Endothelial cell of umbilical vein (primary cell): Measurements from ENCODE around the gene CD200R1. TPM values are rescaled to one million over a fixed set of nuclear protein-coding genes. Genes with fewer than 3 reads are reported as not detected.

Source experiments
- BruUV-seq: library from RNA; stranded (reverse); fragments of 400-500 nt; replicated peaks from 2 replicates; lab custom pipeline; 2021; lab: Mats Ljungman, UMichigan
- CTCF ChIA-PET: fragments of 300-600, 350-600 bp; sonication (Branson Sonifier 250); formaldehyde crosslinking; loops from one replicate; lab custom pipeline; 2021; ENCODE audit warnings: antibody characterized with exemption, inconsistent platforms; lab: Charles Lee
- POLR2A ChIA-PET: fragments of 300-600, 350-600 bp; sonication (Branson Sonifier 250); formaldehyde crosslinking; loops from one replicate; lab custom pipeline; 2021; ENCODE audit warnings: antibody characterized with exemption, inconsistent platforms; lab: Charles Lee
- DNase-seq: peaks from one replicate; pipeline ENCODE4 v3.0.0-alpha.2; 2011; ENCODE audit warnings: low read depth, low spot score
- FAIRE-seq: peaks from 2 replicates; lab custom pipeline; 2011; peaks lifted over from hg19 to GRCh38; lab: Jason Lieb, UNC
- H2AFZ ChIP-seq: 2 replicates; pipeline ENCODE4 v1.6.0; 2012; ENCODE audit warnings: low read depth, low read length, control low read depth, inconsistent platforms
- H3K27ac ChIP-seq: 2 replicates; pipeline ENCODE4 v1.5.1; 2011; ENCODE audit warnings: low read depth, mild to moderate bottlenecking, control low read depth, low read length, moderate library complexity; ENCODE audit not compliant: insufficient read depth
- H3K27me3 ChIP-seq, 2 experiments: 2 replicates each; pipeline versions ENCODE4 v1.6.0 to v1.6.1; 2011; ENCODE audit warnings: low read length in 2 of 2, mixed read lengths in 1 of 2; ENCODE audit not compliant: control insufficient read depth in 2 of 2, insufficient read depth in 2 of 2
- H3K36me3 ChIP-seq, 2 experiments: 2 replicates in 1 of 2; 3 replicates in 1 of 2; pipeline ENCODE4 v1.5.1; 2011; ENCODE audit warnings: low read length in 2 of 2, mild to moderate bottlenecking in 1 of 2, moderate library complexity in 1 of 2; ENCODE audit not compliant: control insufficient read depth in 2 of 2, insufficient read depth in 2 of 2; ENCODE audit errors: extremely low read depth in 1 of 2
- H3K4me1 ChIP-seq: 3 replicates; pipeline ENCODE4 v1.5.1; 2011; ENCODE audit warnings: mild to moderate bottlenecking, low read length; ENCODE audit not compliant: control insufficient read depth, insufficient read depth; ENCODE audit errors: extremely low read depth
- H3K4me2 ChIP-seq: 2 replicates; pipeline ENCODE4 v1.6.1; 2011; ENCODE audit warnings: low read length, control low read depth, mixed read lengths; ENCODE audit not compliant: insufficient read depth
- H3K4me3 ChIP-seq, 3 experiments: fragments of 200-600 bp in 1 of 3; sonication (generic), shearing (Covaris generic) in 1 of 3; replicated peaks in 1 of 3; 2 replicates each; pipeline ENCODE4 v1.5.1; 2011 to 2016; ENCODE audit warnings: control low read depth in 3 of 3, low read length in 3 of 3, mild to moderate bottlenecking in 2 of 3, inconsistent platforms in 1 of 3, low read depth in 1 of 3, moderate library complexity in 1 of 3; ENCODE audit not compliant: insufficient read depth in 1 of 3
- H3K79me2 ChIP-seq: 2 replicates; pipeline ENCODE4 v1.6.0; 2012; ENCODE audit warnings: low read length, inconsistent platforms; ENCODE audit not compliant: control insufficient read depth, insufficient read depth
- H3K9ac ChIP-seq: replicated peaks from 2 replicates; pipeline ENCODE3; 2011; ENCODE audit warnings: low read length, control low read depth; ENCODE audit not compliant: insufficient read depth; ENCODE audit errors: extremely low read depth
- H3K9me1 ChIP-seq: replicated peaks from 3 replicates; pipeline ENCODE4 v1.6.0; 2011; ENCODE audit warnings: mild to moderate bottlenecking, low read length; ENCODE audit not compliant: control insufficient read depth, insufficient read depth; ENCODE audit errors: extremely low read depth
- H3K9me3 ChIP-seq: replicated peaks from 2 replicates; pipeline ENCODE4 v1.5.1; 2012; ENCODE audit warnings: low read length, inconsistent platforms; ENCODE audit not compliant: control insufficient read depth, insufficient read depth
- H4K20me1 ChIP-seq: replicated peaks from 2 replicates; pipeline ENCODE3; 2011; ENCODE audit warnings: mild to moderate bottlenecking, low read length; ENCODE audit not compliant: control insufficient read depth, insufficient read depth; ENCODE audit errors: extremely low read depth
- EZH2 ChIP-seq: IDR thresholded peaks from 2 replicates; pipeline ENCODE4 v1.6.1; 2012; ENCODE audit warnings: borderline replicate concordance, low read depth, mild to moderate bottlenecking, moderate library complexity, low read length, inconsistent platforms; ENCODE audit not compliant: severe bottlenecking
- FOS ChIP-seq: IDR thresholded peaks from 2 replicates; pipeline ENCODE4 v1.6.1; 2011; ENCODE audit warnings: mild to moderate bottlenecking, low read length, moderate library complexity, borderline replicate concordance; ENCODE audit not compliant: insufficient read depth
- GATA2 ChIP-seq: IDR thresholded peaks from 2 replicates; pipeline ENCODE4 v1.7.0; 2011; ENCODE audit warnings: low read depth, mild to moderate bottlenecking, moderate library complexity, mixed read lengths, low read length; ENCODE audit not compliant: insufficient read length, insufficient read depth
- JUN ChIP-seq: IDR thresholded peaks from 2 replicates; pipeline ENCODE4 v1.6.1; 2011; ENCODE audit warnings: borderline replicate concordance, low read depth; ENCODE audit not compliant: insufficient read length, insufficient read depth
- MAX ChIP-seq: IDR thresholded peaks from 2 replicates; pipeline ENCODE4 v1.6.1; 2011; ENCODE audit not compliant: insufficient read depth, insufficient read length
- MYC ChIP-seq: IDR thresholded peaks from one replicate; pipeline ENCODE4 v1.6.1; 2011; ENCODE audit warnings: mild to moderate bottlenecking, low read depth, low read length
- POLR2A ChIP-seq: IDR thresholded peaks from 2 replicates; pipeline ENCODE4 v1.6.1; 2012; ENCODE audit warnings: low read depth, mild to moderate bottlenecking, control low read depth, low read length
- POLR2AphosphoS5 ChIP-seq: IDR thresholded peaks from 2 replicates; pipeline ENCODE4 v1.6.1; 2012; ENCODE audit warnings: low read depth, mild to moderate bottlenecking, control low read depth, low read length, moderate library complexity; ENCODE audit not compliant: insufficient read depth
- dilution Hi-C: fragments of 300-500 bp; cut with MboI; formaldehyde crosslinking; loops from one replicate; pipeline ENCODE4 v1.15.0; 2019; ENCODE audit warnings: low sequenced_read_pairs; ENCODE audit not compliant: extremely low pct_ligation_motif_present
- intact Hi-C: fragments of 100-400 bp; cut with micrococcal nuclease; formaldehyde crosslinking; loops from one replicate; pipeline ENCODE4 v1.10.0; 2022
- polyA plus RNA-seq, 4 experiments: library from polyadenylated mRNA; depleted of rRNA in 3 of 4; stranded (reverse) in 3 of 4; unstranded in 1 of 4; fragments of >200 nt; gene quantifications; 2 replicates each; pipeline versions ENCODE4 v1.2.1 to v1.2.3, GENCODE V29; 2011 to 2012; ENCODE audit warnings: missing spikeins in 1 of 4
- total RNA-seq: library from RNA; stranded (reverse); gene quantifications from 2 replicates; pipeline ENCODE4 v1.2.3, GENCODE V29; 2021
- TF ChIP-seq, protein P1 (sequence below), 2 donors: IDR thresholded peaks; 1 replicate in 1 of 2; 2 replicates in 1 of 2; pipeline ENCODE4 v1.5.1; 2011; ENCODE audit warnings: low read length in 2 of 2, mild to moderate bottlenecking in 2 of 2, moderate library complexity in 2 of 2, control low read depth in 1 of 2, inconsistent platforms in 1 of 2, low read depth in 1 of 2; ENCODE audit not compliant: insufficient read depth in 1 of 2; ENCODE audit errors: extremely low read depth in 1 of 2

CD200R1 gene
- total and polyA plus RNA-seq, 2 donors (not counting 3 experiments of a cell fraction or from before 2014, with no cell fraction given): not detected

DNA sequence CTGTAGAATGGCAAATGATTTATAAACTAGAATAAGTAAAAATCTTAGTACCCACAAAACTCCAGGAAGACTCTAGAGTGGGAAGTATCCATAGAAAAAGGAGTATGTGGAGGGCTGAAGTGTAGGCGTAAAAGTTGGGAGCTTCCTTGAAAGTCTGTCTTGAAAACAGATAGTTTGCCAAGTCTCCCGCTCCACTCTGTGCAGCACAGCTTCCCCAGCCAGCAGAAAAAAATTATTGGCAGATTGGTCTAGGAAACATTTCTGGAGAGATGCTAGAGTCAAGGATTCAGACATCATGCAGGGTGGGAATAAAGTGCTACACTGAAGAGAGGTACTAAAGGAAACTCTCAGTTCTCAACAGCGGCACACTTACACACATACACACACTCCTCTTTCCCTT is 74.8 kb downstream of the CD200R1 start:
- Histone ChIP-seq H3K4me1 (no peaks in the 10 kb centered on the region), H3K9me1 (no peaks in the 10 kb centered on the region), H3K27me3 (no peaks in the 10 kb centered on the region), H2AFZ (no peak overlapping the region), H3K9me3 (no peaks in the 10 kb centered on the region), H3K9ac (no peak overlapping the region), H4K20me1 (no peaks in the 10 kb centered on the region), H3K79me2 (no peaks in the 10 kb centered on the region), H3K27ac (no peak overlapping the region), H3K36me3 (no peaks in the 10 kb centered on the region), H3K4me2 (no peak overlapping the region), H3K4me3 (no peak overlapping the region)
- intact Hi-C loops: no loop called here
- FAIRE-seq (no peak), DNase-seq (no peak)
- POLR2A ChIA-PET: no interaction called here
- TF ChIP-seq, protein P1, sequence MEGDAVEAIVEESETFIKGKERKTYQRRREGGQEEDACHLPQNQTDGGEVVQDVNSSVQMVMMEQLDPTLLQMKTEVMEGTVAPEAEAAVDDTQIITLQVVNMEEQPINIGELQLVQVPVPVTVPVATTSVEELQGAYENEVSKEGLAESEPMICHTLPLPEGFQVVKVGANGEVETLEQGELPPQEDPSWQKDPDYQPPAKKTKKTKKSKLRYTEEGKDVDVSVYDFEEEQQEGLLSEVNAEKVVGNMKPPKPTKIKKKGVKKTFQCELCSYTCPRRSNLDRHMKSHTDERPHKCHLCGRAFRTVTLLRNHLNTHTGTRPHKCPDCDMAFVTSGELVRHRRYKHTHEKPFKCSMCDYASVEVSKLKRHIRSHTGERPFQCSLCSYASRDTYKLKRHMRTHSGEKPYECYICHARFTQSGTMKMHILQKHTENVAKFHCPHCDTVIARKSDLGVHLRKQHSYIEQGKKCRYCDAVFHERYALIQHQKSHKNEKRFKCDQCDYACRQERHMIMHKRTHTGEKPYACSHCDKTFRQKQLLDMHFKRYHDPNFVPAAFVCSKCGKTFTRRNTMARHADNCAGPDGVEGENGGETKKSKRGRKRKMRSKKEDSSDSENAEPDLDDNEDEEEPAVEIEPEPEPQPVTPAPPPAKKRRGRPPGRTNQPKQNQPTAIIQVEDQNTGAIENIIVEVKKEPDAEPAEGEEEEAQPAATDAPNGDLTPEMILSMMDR (IDR thresholded peaks at IDR 0.05; ENCODE audit: extremely low read depth in 1 of 2, insufficient read depth in 1 of 2, low read depth in 1 of 2, low read length in 2 of 2): no peak
- TF ChIP-seq MYC (no peak), POLR2AphosphoS5 (no peak), MAX (no peak), EZH2 (no peak), POLR2A (no peak), JUN (no peak), FOS (no peak), GATA2 (no peak)
- CTCF ChIA-PET: interaction anchor here (1.1 kb wide), 1 partner anchor 135 kb away, joined by 3 read pairs; no protein-coding TSS in a partner anchor
- no TSS peak for BruUV-seq
- dilution Hi-C loops: no loop called here
